ENCODE results near the gene GRIK4.

The GRIK4 gene

GRCh38 chr11:120739780-120740179 is 228.2 kb downstream of the GRIK4 start:
- no peaks in the 10 kb centered on the region for H3K4me1 ChIP-seq (ENCODE audit: low read depth, poor library complexity, severe bottlenecking)
- no peaks in the 10 kb centered on the region for H3K27me3 ChIP-seq (ENCODE audit: insufficient read depth, low read depth)
- no peaks in the 10 kb centered on the region for H3K79me2 ChIP-seq (ENCODE audit: insufficient read depth, low read depth)
- H3K27ac ChIP-seq: no peak overlapping the region
- no peaks in the 10 kb centered on the region for H3K36me3 ChIP-seq (ENCODE audit: insufficient read depth)
- no peak overlapping the region for H3K4me3 ChIP-seq (IDR thresholded peaks at IDR 0.05; ENCODE audit: insufficient read depth, low read depth, low read length)
- no peaks in the 10 kb centered on the region for H4K20me1 ChIP-seq (ENCODE audit: insufficient read depth)
- H3K9ac ChIP-seq: no peak overlapping the region
- H2AFZ ChIP-seq (ENCODE audit: low read depth): no peak overlapping the region
- TF ChIP-seq, protein P1, sequence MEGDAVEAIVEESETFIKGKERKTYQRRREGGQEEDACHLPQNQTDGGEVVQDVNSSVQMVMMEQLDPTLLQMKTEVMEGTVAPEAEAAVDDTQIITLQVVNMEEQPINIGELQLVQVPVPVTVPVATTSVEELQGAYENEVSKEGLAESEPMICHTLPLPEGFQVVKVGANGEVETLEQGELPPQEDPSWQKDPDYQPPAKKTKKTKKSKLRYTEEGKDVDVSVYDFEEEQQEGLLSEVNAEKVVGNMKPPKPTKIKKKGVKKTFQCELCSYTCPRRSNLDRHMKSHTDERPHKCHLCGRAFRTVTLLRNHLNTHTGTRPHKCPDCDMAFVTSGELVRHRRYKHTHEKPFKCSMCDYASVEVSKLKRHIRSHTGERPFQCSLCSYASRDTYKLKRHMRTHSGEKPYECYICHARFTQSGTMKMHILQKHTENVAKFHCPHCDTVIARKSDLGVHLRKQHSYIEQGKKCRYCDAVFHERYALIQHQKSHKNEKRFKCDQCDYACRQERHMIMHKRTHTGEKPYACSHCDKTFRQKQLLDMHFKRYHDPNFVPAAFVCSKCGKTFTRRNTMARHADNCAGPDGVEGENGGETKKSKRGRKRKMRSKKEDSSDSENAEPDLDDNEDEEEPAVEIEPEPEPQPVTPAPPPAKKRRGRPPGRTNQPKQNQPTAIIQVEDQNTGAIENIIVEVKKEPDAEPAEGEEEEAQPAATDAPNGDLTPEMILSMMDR (conservative IDR thresholded peaks at IDR 0.05; ENCODE audit: low read depth, low read length): no peak
- no peak overlapping the region for H3K4me2 ChIP-seq

DNA sequence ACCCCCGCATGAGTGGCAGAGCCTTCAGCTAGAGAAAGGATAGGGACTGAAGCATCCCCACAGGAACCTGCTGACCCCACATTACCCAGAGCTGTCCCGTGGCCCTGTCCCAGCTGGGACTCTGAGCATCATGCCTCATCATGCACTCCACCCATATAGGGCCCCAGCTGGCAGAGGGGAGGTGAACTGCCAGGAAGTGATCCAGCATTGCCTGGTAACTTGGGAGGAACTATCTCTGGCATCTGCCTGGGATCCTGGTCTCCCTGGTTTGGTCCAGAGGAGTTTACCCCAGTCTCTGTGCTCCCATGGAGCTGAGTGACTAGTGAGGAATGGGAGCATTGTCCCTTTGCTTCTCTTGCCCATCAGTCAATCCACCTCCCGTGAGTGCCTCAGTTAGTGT is 228.8 kb downstream of the GRIK4 start:
- Histone ChIP-seq H3K36me3 (ENCODE audit: insufficient read depth) (no peaks in the 10 kb centered on the region), H3K4me1 (ENCODE audit: low read depth, poor library complexity, severe bottlenecking) (no peaks in the 10 kb centered on the region), H4K20me1 (ENCODE audit: insufficient read depth) (no peaks in the 10 kb centered on the region), H3K4me3 (IDR thresholded peaks at IDR 0.05; ENCODE audit: insufficient read depth, low read depth, low read length) (no peak overlapping the region), H3K4me2 (no peak overlapping the region), H3K9ac (no peak overlapping the region), H3K27ac (no peak overlapping the region), H3K79me2 (ENCODE audit: insufficient read depth, low read depth) (no peaks in the 10 kb centered on the region), H2AFZ (ENCODE audit: low read depth) (no peak overlapping the region), H3K27me3 (ENCODE audit: insufficient read depth, low read depth) (no peaks in the 10 kb centered on the region)
- TF ChIP-seq, protein P1 (conservative IDR thresholded peaks at IDR 0.05; ENCODE audit: low read depth, low read length): no peak

DNA sequence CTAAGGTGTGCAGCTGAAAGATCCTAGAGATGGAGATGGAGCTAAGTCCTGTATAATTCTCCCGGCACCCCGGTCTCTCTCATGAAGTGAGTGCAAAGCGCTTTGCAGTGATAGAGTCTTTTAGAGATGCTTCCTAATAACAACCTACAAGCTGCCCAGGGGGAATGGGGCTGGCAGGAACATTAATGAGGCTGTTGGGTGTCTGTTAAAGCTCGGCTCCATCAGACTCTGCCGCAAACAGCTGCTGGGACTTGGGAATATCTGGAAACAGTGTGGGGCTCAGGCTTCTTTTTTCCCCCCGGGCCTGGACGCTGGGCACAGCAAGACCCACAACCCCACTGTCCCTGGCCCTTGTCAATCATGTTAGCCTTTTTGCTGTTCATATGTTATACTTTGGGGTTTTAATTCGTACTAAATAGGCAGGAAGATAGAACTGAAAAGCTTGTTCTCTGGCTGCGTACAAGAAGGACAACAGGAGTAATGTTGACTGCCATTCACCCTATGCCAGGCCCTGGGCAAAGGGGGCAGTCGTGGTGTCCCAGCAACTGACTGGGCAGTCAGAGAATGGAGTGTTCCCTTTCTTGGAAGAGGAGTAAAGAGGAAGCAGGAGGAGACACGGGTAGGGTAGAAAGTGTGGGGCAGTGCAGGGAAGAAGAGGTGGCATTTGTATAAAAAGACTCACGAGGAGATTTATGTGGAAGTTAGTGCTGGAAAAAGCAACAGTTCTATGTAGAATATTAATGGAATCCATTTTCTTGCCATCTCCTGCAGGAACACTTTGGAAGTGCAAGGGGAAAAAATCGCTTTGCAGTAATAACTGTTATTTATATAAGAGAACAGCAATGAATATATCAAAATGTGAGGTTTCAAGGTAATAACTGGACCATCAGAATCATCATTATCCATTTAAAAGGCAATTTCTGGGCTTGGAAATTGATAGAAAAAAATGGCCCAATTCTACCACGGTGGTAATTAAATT is 232.8 kb downstream of the GRIK4 start:
- H3K79me2 ChIP-seq (ENCODE audit: insufficient read depth, low read depth): no peaks in the 10 kb centered on the region
- no peak overlapping the region for H3K4me2 ChIP-seq
- no peaks in the 10 kb centered on the region for H3K27me3 ChIP-seq (ENCODE audit: insufficient read depth, low read depth)
- H2AFZ ChIP-seq (ENCODE audit: low read depth): no peak overlapping the region
- no peaks in the 10 kb centered on the region for H3K4me1 ChIP-seq (ENCODE audit: low read depth, poor library complexity, severe bottlenecking)
- no peaks in the 10 kb centered on the region for H3K36me3 ChIP-seq (ENCODE audit: insufficient read depth)
- no peaks in the 10 kb centered on the region for H4K20me1 ChIP-seq (ENCODE audit: insufficient read depth)
- TF ChIP-seq, protein P1 (conservative IDR thresholded peaks at IDR 0.05; ENCODE audit: low read depth, low read length): no peak
- no peak overlapping the region for H3K27ac ChIP-seq
- no peak overlapping the region for H3K4me3 ChIP-seq (IDR thresholded peaks at IDR 0.05; ENCODE audit: insufficient read depth, low read depth, low read length)
- no peak overlapping the region for H3K9ac ChIP-seq

DNA sequence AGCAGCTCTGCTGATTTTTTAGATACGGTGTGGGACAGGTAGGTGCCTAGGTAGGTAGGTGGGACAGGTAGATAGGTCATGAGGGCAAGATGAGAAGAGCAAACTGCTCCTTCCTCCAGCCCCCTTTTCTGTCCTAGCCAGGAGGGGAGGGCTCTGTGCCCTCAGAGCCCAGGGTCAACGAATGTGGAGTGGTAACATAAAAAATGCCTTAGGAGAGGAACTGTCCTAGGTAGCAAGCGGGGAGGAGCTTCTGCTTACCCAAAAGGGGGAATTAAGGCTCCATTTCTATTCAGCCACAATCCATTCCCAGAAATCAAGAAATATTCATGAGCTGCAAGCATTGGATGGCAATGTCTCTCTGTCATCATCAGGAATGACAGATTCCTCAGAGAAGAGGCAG is 234.8 kb downstream of the GRIK4 start:
- H3K79me2 ChIP-seq (ENCODE audit: insufficient read depth, low read depth): no peaks in the 10 kb centered on the region
- H3K9ac ChIP-seq: no peak overlapping the region
- TF ChIP-seq, protein P1 (conservative IDR thresholded peaks at IDR 0.05; ENCODE audit: low read depth, low read length): no peak
- no peak overlapping the region for H3K4me3 ChIP-seq (IDR thresholded peaks at IDR 0.05; ENCODE audit: insufficient read depth, low read depth, low read length)
- no peaks in the 10 kb centered on the region for H3K27me3 ChIP-seq (ENCODE audit: insufficient read depth, low read depth)
- no peaks in the 10 kb centered on the region for H3K4me1 ChIP-seq (ENCODE audit: low read depth, poor library complexity, severe bottlenecking)
- H2AFZ ChIP-seq (ENCODE audit: low read depth): no peak overlapping the region
- H4K20me1 ChIP-seq (ENCODE audit: insufficient read depth): no peaks in the 10 kb centered on the region
- no peaks in the 10 kb centered on the region for H3K36me3 ChIP-seq (ENCODE audit: insufficient read depth)
- H3K4me2 ChIP-seq: no peak overlapping the region
- no peak overlapping the region for H3K27ac ChIP-seq
